Measurements from ENCODE around the gene CPNE8. TPM values are rescaled to one million over a fixed set of nuclear protein-coding genes. Genes with fewer than 3 reads are reported as not detected.

CPNE8 gene
- total and polyA plus RNA-seq, 2 donors (not counting 1 experiment from before 2014, with no cell fraction given): 1.5 to 1.6 TPM

DNA sequence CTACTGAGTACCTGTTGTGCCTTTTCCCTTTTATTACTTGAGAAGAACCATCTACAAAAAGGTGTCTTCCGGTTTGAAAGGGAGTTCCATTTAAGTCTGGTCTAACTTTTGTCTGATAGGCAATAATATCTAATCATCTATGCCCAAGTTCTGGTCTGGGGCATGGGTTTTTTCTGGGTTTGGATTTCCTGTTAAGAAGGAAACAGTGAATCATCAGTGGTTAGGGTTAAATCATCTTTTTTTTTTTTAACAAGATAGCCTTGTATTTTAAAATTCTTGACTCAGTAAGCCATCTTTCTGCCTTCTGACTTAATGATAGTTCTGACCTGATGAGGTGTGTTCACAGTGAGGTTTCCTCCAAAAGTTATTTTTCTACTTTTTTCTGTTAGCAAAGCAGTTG, 29.3 kb upstream of the CPNE8 start:
- Histone ChIP-seq H3K79me2 (ENCODE audit: control insufficient read depth, insufficient read depth, low read length) (no peaks in the 10 kb centered on the region), H3K4me1 (ENCODE audit: control insufficient read depth in 2 of 2, insufficient read depth in 2 of 2, low read length in 2 of 2) (no peaks in the 10 kb centered on the region), H2AFZ (ENCODE audit: insufficient read depth, low read depth, low read length, poor library complexity, severe bottlenecking) (no peak overlapping the region), H3K4me2 (replicated peaks; ENCODE audit: low read depth, low read length, poor library complexity, severe bottlenecking) (no peak overlapping the region), H3K36me3 (replicated peaks in 1 of 2; ENCODE audit: control extremely low read depth in 1 of 2, control insufficient read depth in 1 of 2, extremely low read depth in 1 of 2, insufficient read depth in 2 of 2, low read length in 1 of 2) (no peaks in the 10 kb centered on the region), H3K27ac (ENCODE audit: low read length in 2 of 2) (no peak overlapping the region), H3K9me3 (ENCODE audit: control extremely low read depth in 1 of 3, control insufficient read depth in 2 of 3, insufficient read depth in 1 of 3, low read length in 2 of 3) (no peaks in the 10 kb centered on the region), H3K27me3 (replicated peaks in 1 of 4; ENCODE audit: control extremely low read depth in 1 of 4, control insufficient read depth in 3 of 4, insufficient read depth in 4 of 4, low read length in 3 of 4) (no peaks in the 10 kb centered on the region), H4K20me1 (ENCODE audit: control insufficient read depth, insufficient read depth, low read length, poor library complexity, severe bottlenecking) (no peaks in the 10 kb centered on the region), H3K9ac (ENCODE audit: low read length) (no peak overlapping the region), H3K4me3 (ENCODE audit: control extremely low read depth in 1 of 5, extremely low read depth in 1 of 5, insufficient read depth in 1 of 5, low read depth in 2 of 5, low read length in 4 of 5) (no peak overlapping the region)
- no peak for ATAC-seq (ENCODE audit: low read depth)
- H3K27me3 Mint-ChIP-seq: no peaks in the 10 kb centered on the region
- H3K9me3 Mint-ChIP-seq (ENCODE audit: insufficient read depth): no peaks in the 10 kb centered on the region
- WGBS (ENCODE audit: insufficient coverage): no CpG with 5 or more reads among the region's 1 CpG
- no peak overlapping the region for H3K4me3 Mint-ChIP-seq
- H3K27ac Mint-ChIP-seq: no peak overlapping the region
- no peak for DNase-seq
- TF ChIP-seq EZH2 (IDR thresholded peaks at IDR 0.05; ENCODE audit: borderline replicate concordance, insufficient read depth, low read depth, low read length, poor library complexity, severe bottlenecking): no peak
- TF ChIP-seq CTCF (IDR thresholded peaks at IDR 0.05): no peak
- intact Hi-C loops (cut with micrococcal nuclease): no loop called here
- ChIA-PET POLR2A (no interaction called here), CTCF (no interaction called here)
- no peaks in the 10 kb centered on the region for H3K4me1 Mint-ChIP-seq

DNA sequence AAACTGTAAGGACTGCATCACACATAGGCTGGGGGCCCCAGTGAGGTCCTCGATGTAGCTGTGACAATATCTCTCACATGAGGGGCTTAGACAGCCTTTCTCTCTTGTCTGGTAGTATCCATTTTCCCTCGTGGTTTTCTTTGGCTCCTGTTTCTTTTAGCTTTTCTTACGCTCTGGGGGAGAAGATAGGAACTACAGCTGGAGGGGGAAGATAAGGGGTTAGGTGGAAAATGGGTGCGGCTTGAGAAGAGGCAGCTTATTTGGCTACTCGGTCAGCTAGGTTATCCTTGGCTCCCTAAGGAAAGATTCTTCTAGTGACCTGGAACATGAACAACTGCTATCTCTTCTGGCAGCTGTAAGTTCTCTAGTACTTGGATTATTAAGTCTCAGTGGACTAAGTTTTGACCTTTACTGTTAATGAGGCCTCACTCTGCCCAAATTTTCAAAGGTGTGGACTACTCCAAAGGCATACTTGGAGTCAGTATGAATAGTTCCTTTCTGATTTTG, 28.7 kb upstream of the CPNE8 start:
- Mint-ChIP-seq H3K4me1 (no peaks in the 10 kb centered on the region), H3K27me3 (no peaks in the 10 kb centered on the region), H3K9me3 (ENCODE audit: insufficient read depth) (no peaks in the 10 kb centered on the region), H3K4me3 (no peak overlapping the region), H3K27ac (no peak overlapping the region)
- no peak for DNase-seq
- CTCF ChIA-PET: no interaction called here
- Histone ChIP-seq H4K20me1 (ENCODE audit: control insufficient read depth, insufficient read depth, low read length, poor library complexity, severe bottlenecking) (no peaks in the 10 kb centered on the region), H3K4me3 (ENCODE audit: control extremely low read depth in 1 of 5, extremely low read depth in 1 of 5, insufficient read depth in 1 of 5, low read depth in 2 of 5, low read length in 4 of 5) (no peak overlapping the region), H3K4me2 (replicated peaks; ENCODE audit: low read depth, low read length, poor library complexity, severe bottlenecking) (no peak overlapping the region), H3K9me3 (ENCODE audit: control extremely low read depth in 1 of 3, control insufficient read depth in 2 of 3, insufficient read depth in 1 of 3, low read length in 2 of 3) (no peaks in the 10 kb centered on the region), H3K27ac (ENCODE audit: low read length in 2 of 2) (no peak overlapping the region), H3K4me1 (ENCODE audit: control insufficient read depth in 2 of 2, insufficient read depth in 2 of 2, low read length in 2 of 2) (no peaks in the 10 kb centered on the region), H2AFZ (ENCODE audit: insufficient read depth, low read depth, low read length, poor library complexity, severe bottlenecking) (no peak overlapping the region), H3K36me3 (replicated peaks in 1 of 2; ENCODE audit: control extremely low read depth in 1 of 2, control insufficient read depth in 1 of 2, extremely low read depth in 1 of 2, insufficient read depth in 2 of 2, low read length in 1 of 2) (no peaks in the 10 kb centered on the region), H3K79me2 (ENCODE audit: control insufficient read depth, insufficient read depth, low read length) (no peaks in the 10 kb centered on the region), H3K9ac (ENCODE audit: low read length) (no peak overlapping the region), H3K27me3 (replicated peaks in 1 of 4; ENCODE audit: control extremely low read depth in 1 of 4, control insufficient read depth in 3 of 4, insufficient read depth in 4 of 4, low read length in 3 of 4) (no peaks in the 10 kb centered on the region)
- POLR2A ChIA-PET: no interaction called here
- WGBS (ENCODE audit: insufficient coverage): 85% methylated on average over 5 of the region's 5 CpGs
- TF ChIP-seq CTCF (IDR thresholded peaks at IDR 0.05): no peak
- no peak for TF ChIP-seq EZH2 (IDR thresholded peaks at IDR 0.05; ENCODE audit: borderline replicate concordance, insufficient read depth, low read depth, low read length, poor library complexity, severe bottlenecking)
- ATAC-seq (ENCODE audit: low read depth): no peak
- intact Hi-C loops (cut with micrococcal nuclease): no loop called here

All from B cell (primary cell).